Testis (tissue), 2 donors: Measurements from ENCODE around the gene HMGXB3.

Source experiments
- POLR2A ChIP-seq: fragments of 450-650 bp; IDR thresholded peaks from one replicate; pipeline ENCODE4 v1.6.1; 2017; ENCODE audit warnings: antibody characterized with exemption, mild to moderate bottlenecking, moderate library complexity
- TF ChIP-seq, protein P1 (sequence below), 3 experiments: fragments of 450-650 bp in 2 of 3; fragments of 200-600 bp in 1 of 3; sonication (generic) in 1 of 3; IDR thresholded peaks; one replicate each; pipeline ENCODE4 v1.5.1; 2016 to 2019; ENCODE audit warnings: antibody characterized with exemption in 3 of 3, mild to moderate bottlenecking in 2 of 3, moderate library complexity in 1 of 3

DNA sequence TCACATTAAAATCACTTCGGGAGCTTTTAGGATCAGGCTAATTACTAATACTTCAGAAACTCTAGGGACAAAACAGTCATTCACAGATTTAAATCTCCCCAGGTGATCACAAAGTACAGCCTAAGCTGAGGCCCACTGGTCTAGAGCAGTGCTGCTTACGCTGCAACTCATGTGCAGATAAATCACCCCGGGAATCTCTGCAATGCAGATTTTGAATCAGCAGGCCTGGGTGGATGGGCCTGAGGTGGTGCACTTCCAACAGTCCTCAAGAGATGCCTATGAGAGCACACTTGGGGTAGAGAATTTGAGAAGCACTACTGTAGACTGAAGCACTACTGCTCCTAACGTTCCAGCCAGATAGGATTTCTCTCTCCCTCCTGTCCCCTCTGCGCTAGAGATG, 57.5 kb downstream of the HMGXB3 start:
- no peak for TF ChIP-seq POLR2A
- TF ChIP-seq, protein P1, sequence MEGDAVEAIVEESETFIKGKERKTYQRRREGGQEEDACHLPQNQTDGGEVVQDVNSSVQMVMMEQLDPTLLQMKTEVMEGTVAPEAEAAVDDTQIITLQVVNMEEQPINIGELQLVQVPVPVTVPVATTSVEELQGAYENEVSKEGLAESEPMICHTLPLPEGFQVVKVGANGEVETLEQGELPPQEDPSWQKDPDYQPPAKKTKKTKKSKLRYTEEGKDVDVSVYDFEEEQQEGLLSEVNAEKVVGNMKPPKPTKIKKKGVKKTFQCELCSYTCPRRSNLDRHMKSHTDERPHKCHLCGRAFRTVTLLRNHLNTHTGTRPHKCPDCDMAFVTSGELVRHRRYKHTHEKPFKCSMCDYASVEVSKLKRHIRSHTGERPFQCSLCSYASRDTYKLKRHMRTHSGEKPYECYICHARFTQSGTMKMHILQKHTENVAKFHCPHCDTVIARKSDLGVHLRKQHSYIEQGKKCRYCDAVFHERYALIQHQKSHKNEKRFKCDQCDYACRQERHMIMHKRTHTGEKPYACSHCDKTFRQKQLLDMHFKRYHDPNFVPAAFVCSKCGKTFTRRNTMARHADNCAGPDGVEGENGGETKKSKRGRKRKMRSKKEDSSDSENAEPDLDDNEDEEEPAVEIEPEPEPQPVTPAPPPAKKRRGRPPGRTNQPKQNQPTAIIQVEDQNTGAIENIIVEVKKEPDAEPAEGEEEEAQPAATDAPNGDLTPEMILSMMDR (IDR thresholded peaks at IDR 0.05): no peak
